PC-9 (cell line): ENCODE data around the gene APOLD1. TPM values are rescaled to one million over a fixed set of nuclear protein-coding genes. Genes with fewer than 3 reads are reported as not detected.

Experiments used
- BruUV-seq: library from RNA; stranded (reverse); fragments of 400-500 nt; replicated peaks from 2 replicates; lab custom pipeline; 2021; lab: Mats Ljungman, UMichigan
- CTCF ChIA-PET: fragments of 300-600 bp; sonication (Branson Sonifier 250); formaldehyde crosslinking; loops from one replicate; lab custom pipeline; 2022; ENCODE audit warnings: antibody characterized with exemption; lab: Charles Lee
- POLR2A ChIA-PET: fragments of 300-600 bp; sonication (Branson Sonifier 250); formaldehyde crosslinking; loops from one replicate; lab custom pipeline; 2022; ENCODE audit warnings: antibody characterized with exemption; ENCODE audit not compliant: unreplicated experiment; lab: Charles Lee
- DNase-seq, 2 experiments: peaks; one replicate each; pipeline versions ENCODE4 v3.0.0 to v3.0.0-alpha.2; 2015 to 2022; ENCODE audit warnings: mixed read lengths in 1 of 2
- H2AFZ ChIP-seq: fragments of 200-600 bp; sonication (generic); 2 replicates; pipeline ENCODE4 v1.8.1; 2017; ENCODE audit warnings: antibody characterized with exemption
- H3F3A ChIP-seq: fragments of 200-600 bp; sonication (generic); 2 replicates; pipeline ENCODE4 v1.8.1; 2017; ENCODE audit warnings: antibody characterized with exemption, mild to moderate bottlenecking, low read depth; ENCODE audit not compliant: insufficient read depth
- H3K27ac ChIP-seq: fragments of 200-600 bp; sonication (generic); 2 replicates; pipeline ENCODE4 v1.6.1; 2016; ENCODE audit warnings: mixed run types
- H3K27me3 ChIP-seq: fragments of 200-600 bp; sonication (generic); 2 replicates; pipeline ENCODE4 v1.6.1; 2016; ENCODE audit warnings: low read depth, mixed run types; ENCODE audit not compliant: insufficient read depth
- H3K36me3 ChIP-seq: fragments of 200-600 bp; sonication (generic); 2 replicates; pipeline ENCODE4 v1.6.1; 2016; ENCODE audit warnings: low read depth, mixed run types
- H3K4me1 ChIP-seq: fragments of 200-600 bp; sonication (generic); replicated peaks from 2 replicates; pipeline ENCODE4 v1.6.1; 2016; ENCODE audit warnings: mixed run types; ENCODE audit not compliant: insufficient read depth
- H3K4me2 ChIP-seq: fragments of 200-600 bp; sonication (generic); 2 replicates; pipeline ENCODE4 v1.6.1; 2017; ENCODE audit warnings: mixed run types
- H3K4me3 ChIP-seq: fragments of 200-600 bp; sonication (generic); 2 replicates; pipeline ENCODE4 v1.6.1; 2016; ENCODE audit warnings: mixed run types
- H3K79me2 ChIP-seq: fragments of 200-600 bp; sonication (generic); 2 replicates; pipeline ENCODE4 v1.6.1; 2017; ENCODE audit warnings: low read depth, mixed run types
- H3K9me2 ChIP-seq: fragments of 200-600 bp; sonication (generic); 2 replicates; pipeline ENCODE4 v1.8.1; 2017; ENCODE audit warnings: mild to moderate bottlenecking; ENCODE audit not compliant: insufficient read depth
- H3K9me3 ChIP-seq: fragments of 200-600 bp; sonication (generic); 2 replicates; pipeline ENCODE4 v1.8.1; 2016; ENCODE audit warnings: low read depth; ENCODE audit not compliant: insufficient read depth
- H4K20me1 ChIP-seq: fragments of 200-600 bp; sonication (generic); 2 replicates; pipeline ENCODE4 v1.8.1; 2017; ENCODE audit not compliant: insufficient read depth
- EZH2 ChIP-seq: fragments of 200-600 bp; sonication (generic); IDR thresholded peaks from 2 replicates; pipeline ENCODE4 v1.8.0; 2017; ENCODE audit warnings: antibody characterized with exemption, low read depth
- intact Hi-C: fragments of 100-400 bp; cut with micrococcal nuclease; formaldehyde crosslinking; loops from one replicate; pipeline ENCODE4 v1.10.0; 2022; ENCODE audit not compliant: unreplicated experiment
- total RNA-seq: library from RNA; stranded (reverse); gene quantifications from 2 replicates; pipeline ENCODE4 v1.2.3, GENCODE V29; 2021
- TF ChIP-seq, protein P1 (sequence below): fragments of 200-600 bp; sonication (generic); conservative IDR thresholded peaks from 2 replicates; pipeline ENCODE4 v1.6.1; 2017; ENCODE audit warnings: mixed run types, antibody characterized with exemption, mild to moderate bottlenecking, moderate library complexity

Gene APOLD1
- total RNA-seq, 1 experiment from 2014 or later, result 23.3 TPM

DNA sequence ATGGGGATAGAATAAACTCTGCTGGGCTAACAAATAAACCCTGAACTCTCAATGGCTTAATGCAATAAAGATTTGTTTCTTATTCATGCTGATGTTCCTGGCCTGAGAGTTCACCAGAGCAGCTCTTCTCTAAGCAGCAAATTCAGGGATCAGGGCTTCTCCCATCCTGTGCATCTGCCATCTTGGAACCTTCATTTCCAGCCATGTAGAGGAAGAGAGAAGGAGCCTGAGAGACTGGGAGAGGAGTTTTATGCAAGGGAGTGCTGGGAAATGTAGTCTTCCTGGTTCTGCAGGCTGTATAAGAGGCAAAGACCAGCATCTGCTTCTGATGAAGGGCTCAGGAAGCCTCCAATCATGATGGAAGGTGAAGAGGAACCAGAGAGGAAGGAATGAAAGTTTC, 20.6 kb upstream of the APOLD1 start:
- POLR2A ChIA-PET, result no interaction called here
- CTCF ChIA-PET, result no interaction called here
- intact Hi-C loops, result no loop called here
- Histone ChIP-seq H4K20me1 (no peaks in the 10 kb centered on the region), H3K9me2 (no peaks in the 10 kb centered on the region), H3K4me1 (no peaks in the 10 kb centered on the region), H3F3A (no peaks in the 10 kb centered on the region; the same call in 1 of the 2 replicates), H3K4me2 (no peak overlapping the region), H3K27ac (no peak overlapping the region), H3K36me3 (no peaks in the 10 kb centered on the region), H3K4me3 (no peak overlapping the region), H3K79me2 (no peaks in the 10 kb centered on the region), H3K9me3 (no peaks in the 10 kb centered on the region), H2AFZ (no peak overlapping the region), H3K27me3 (no peaks in the 10 kb centered on the region)
- no peak for TF ChIP-seq EZH2
- DNase-seq, result no peak
- no TSS peak for BruUV-seq

DNA sequence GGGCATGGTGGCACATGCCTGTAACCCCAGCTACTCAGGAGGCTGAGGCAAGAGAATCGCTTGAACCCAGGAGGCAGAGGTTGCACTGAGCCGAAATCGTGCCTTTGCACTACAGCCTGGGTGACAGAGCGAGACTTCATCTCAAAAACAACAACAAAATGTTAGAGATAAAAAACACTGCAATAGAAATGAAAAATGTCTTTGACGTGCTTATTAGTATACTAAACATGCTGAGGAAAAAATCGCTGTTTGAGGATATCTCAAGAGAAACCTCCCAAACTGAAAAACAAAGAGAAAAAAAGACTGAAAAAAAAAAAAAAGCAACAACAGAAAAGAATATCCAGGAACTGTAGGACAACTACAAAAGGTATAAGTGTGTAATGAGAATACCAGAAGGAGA, 15.2 kb upstream of the APOLD1 start:
- CTCF ChIA-PET, result interaction anchor here (0.7 kb wide), 1 partner anchor 211 kb away, joined by 5 read pairs; no protein-coding TSS in a partner anchor
- intact Hi-C loops, result no loop called here

DNA sequence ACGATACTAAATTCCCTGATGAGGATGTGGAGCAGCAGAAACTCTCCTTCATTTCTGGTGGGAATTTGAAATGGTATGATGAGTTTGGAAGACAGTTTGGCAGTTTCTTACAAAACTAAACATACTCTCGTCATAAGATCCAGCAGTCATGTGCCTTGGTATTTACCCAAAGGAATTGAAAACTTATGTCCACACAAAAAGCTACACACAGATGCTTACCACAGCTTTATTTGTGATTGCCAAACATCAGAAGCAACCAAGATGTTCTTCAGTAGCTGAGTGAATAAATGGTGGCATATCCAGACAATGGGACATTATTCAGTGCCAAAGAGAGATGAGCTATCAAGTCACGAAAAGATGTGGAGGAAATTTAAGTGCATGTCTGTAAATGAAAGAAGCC, 10.7 kb upstream of the APOLD1 start:
- Histone ChIP-seq H4K20me1 (no peaks in the 10 kb centered on the region), H3K4me1 (peaks cover 37% of the 10 kb centered on the region), H3K27me3 (no peaks in the 10 kb centered on the region), H3K9me3 (0 out of 2 replicates have a peak, but pooled peaks cover 6% of the 10 kb centered on the region), H2AFZ (no peak overlapping the region), H3F3A (peaks cover 24% of the 10 kb centered on the region), H3K4me3 (no peak overlapping the region), H3K9me2 (no peaks in the 10 kb centered on the region), H3K4me2 (no peak overlapping the region), H3K36me3 (no peaks in the 10 kb centered on the region), H3K79me2 (no peaks in the 10 kb centered on the region), H3K27ac (no peak overlapping the region)
- TF ChIP-seq, protein P1, sequence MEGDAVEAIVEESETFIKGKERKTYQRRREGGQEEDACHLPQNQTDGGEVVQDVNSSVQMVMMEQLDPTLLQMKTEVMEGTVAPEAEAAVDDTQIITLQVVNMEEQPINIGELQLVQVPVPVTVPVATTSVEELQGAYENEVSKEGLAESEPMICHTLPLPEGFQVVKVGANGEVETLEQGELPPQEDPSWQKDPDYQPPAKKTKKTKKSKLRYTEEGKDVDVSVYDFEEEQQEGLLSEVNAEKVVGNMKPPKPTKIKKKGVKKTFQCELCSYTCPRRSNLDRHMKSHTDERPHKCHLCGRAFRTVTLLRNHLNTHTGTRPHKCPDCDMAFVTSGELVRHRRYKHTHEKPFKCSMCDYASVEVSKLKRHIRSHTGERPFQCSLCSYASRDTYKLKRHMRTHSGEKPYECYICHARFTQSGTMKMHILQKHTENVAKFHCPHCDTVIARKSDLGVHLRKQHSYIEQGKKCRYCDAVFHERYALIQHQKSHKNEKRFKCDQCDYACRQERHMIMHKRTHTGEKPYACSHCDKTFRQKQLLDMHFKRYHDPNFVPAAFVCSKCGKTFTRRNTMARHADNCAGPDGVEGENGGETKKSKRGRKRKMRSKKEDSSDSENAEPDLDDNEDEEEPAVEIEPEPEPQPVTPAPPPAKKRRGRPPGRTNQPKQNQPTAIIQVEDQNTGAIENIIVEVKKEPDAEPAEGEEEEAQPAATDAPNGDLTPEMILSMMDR, result no peak
- TF ChIP-seq EZH2, result no peak
- ChIA-PET CTCF (interaction anchor here (0.7 kb wide), 1 partner anchor 37 kb away, joined by 4 read pairs; no protein-coding TSS in a partner anchor), POLR2A (interaction anchor here (0.6 to 0.7 kb wide), 2 partner anchors 8 to 47 kb away, joined by 4 to 7 read pairs; no protein-coding TSS in a partner anchor)
- DNase-seq, result no peak
- intact Hi-C loops, result no loop called here
- no TSS peak for BruUV-seq

More for the DNA sequence above, 15.2 kb upstream of the APOLD1 start:
- no peaks in the 10 kb centered on the region for H3K27me3 ChIP-seq
- POLR2A ChIA-PET, result no interaction called here
- H3F3A ChIP-seq, result peaks cover 3% of the 10 kb centered on the region
- no peak overlapping the region for H3K4me2 ChIP-seq
- no peaks in the 10 kb centered on the region for H3K36me3 ChIP-seq
- no peaks in the 10 kb centered on the region for H3K79me2 ChIP-seq
- no peak overlapping the region for H3K4me3 ChIP-seq
- no TSS peak for BruUV-seq
- no peak overlapping the region for H3K27ac ChIP-seq
- no peak overlapping the region for H2AFZ ChIP-seq
- peaks cover 1% of the 10 kb centered on the region; the same call in 1 of the 2 replicates for H3K4me1 ChIP-seq
- H4K20me1 ChIP-seq, result no peaks in the 10 kb centered on the region
- H3K9me3 ChIP-seq, result 0 out of 2 replicates have a peak, but pooled peaks cover 6% of the 10 kb centered on the region
- TF ChIP-seq, protein P1, result no peak
- no peak for TF ChIP-seq EZH2
- DNase-seq, result no peak
- H3K9me2 ChIP-seq, result no peaks in the 10 kb centered on the region
